SK-N-SH treated with all-trans-retinoic acid at 6 μM for 48 hours (cell line): ENCODE results near the gene SCO2.

ENCODE experiments used
- BACH2 ChIP-seq: fragments of 250-450 bp; sonication (Bioruptor Pico); IDR thresholded peaks from 2 replicates; pipeline ENCODE4 v1.9.0; 2021; ENCODE audit warnings: mild to moderate bottlenecking, borderline replicate concordance
- CSDC2 ChIP-seq: fragments of 250-450 bp; sonication (Bioruptor Pico); IDR thresholded peaks from 2 replicates; pipeline ENCODE4 v1.5.0; 2020; ENCODE audit warnings: mild to moderate bottlenecking, moderate library complexity
- RARB ChIP-seq: fragments of 250-450 bp; sonication (Bioruptor Pico); IDR thresholded peaks from 2 replicates; pipeline ENCODE4 v1.8.0; 2021; ENCODE audit warnings: mild to moderate bottlenecking, moderate library complexity
- SNAI2 ChIP-seq: fragments of 250-450 bp; sonication (Bioruptor Pico); IDR thresholded peaks from 2 replicates; pipeline ENCODE4 v1.5.0; 2020; ENCODE audit warnings: mild to moderate bottlenecking, moderate library complexity
- ZNF565 ChIP-seq: fragments of 450-650 bp; formaldehyde crosslinking; conservative IDR thresholded peaks from 2 replicates; pipeline ENCODE4 v1.5.0; 2020; ENCODE audit warnings: low read depth, mild to moderate bottlenecking, moderate library complexity
- ZNF8 ChIP-seq: fragments of 450-650 bp; formaldehyde crosslinking; IDR thresholded peaks from 2 replicates; pipeline ENCODE4 v1.5.0; 2020; ENCODE audit warnings: mild to moderate bottlenecking, moderate library complexity
- TF ChIP-seq, protein P1 (sequence below): fragments of 250-450 bp; sonication (Bioruptor Pico); IDR thresholded peaks from 2 replicates; pipeline ENCODE4 v1.5.1; 2020; ENCODE audit warnings: low read depth, mild to moderate bottlenecking, moderate library complexity
- TF ChIP-seq, protein P2 (sequence below): fragments of 250-450 bp; sonication (Bioruptor Pico); IDR thresholded peaks from 2 replicates; pipeline ENCODE4 v1.8.0; 2020; ENCODE audit warnings: mild to moderate bottlenecking, moderate library complexity, borderline replicate concordance

DNA sequence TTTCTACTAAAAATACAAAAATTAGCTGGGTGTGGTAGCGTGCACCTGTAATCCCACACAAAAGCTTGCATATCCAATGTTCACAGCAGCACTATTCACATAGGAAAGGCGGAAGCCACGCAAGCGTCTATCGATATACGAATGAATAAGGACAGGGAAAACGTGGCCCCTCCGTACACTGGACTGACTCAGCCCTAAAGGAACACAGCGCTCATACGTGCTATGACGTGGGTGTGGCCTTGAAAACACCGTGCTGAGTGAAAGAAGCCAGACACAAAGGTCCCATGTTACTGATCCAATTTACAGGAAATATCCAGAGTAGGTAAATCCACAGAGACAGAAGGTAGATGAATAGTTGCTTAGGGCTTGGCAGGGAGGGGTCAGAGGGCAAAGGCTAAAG lies 24.9 kb downstream of the SCO2 start:
- TF ChIP-seq SNAI2 = no peak
- no peak for TF ChIP-seq ZNF8 (CRISPR knock-in tag)
- TF ChIP-seq ZNF565 (CRISPR knock-in tag) = no peak
- TF ChIP-seq, protein P1, sequence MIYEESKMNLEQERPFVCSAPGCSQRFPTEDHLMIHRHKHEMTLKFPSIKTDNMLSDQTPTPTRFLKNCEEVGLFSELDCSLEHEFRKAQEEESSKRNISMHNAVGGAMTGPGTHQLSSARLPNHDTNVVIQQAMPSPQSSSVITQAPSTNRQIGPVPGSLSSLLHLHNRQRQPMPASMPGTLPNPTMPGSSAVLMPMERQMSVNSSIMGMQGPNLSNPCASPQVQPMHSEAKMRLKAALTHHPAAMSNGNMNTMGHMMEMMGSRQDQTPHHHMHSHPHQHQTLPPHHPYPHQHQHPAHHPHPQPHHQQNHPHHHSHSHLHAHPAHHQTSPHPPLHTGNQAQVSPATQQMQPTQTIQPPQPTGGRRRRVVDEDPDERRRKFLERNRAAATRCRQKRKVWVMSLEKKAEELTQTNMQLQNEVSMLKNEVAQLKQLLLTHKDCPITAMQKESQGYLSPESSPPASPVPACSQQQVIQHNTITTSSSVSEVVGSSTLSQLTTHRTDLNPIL (CRISPR knock-in tag) = no peak
- no peak for TF ChIP-seq BACH2 (CRISPR knock-in tag)
- TF ChIP-seq CSDC2 (CRISPR knock-in tag) = no peak
- TF ChIP-seq, protein P2, sequence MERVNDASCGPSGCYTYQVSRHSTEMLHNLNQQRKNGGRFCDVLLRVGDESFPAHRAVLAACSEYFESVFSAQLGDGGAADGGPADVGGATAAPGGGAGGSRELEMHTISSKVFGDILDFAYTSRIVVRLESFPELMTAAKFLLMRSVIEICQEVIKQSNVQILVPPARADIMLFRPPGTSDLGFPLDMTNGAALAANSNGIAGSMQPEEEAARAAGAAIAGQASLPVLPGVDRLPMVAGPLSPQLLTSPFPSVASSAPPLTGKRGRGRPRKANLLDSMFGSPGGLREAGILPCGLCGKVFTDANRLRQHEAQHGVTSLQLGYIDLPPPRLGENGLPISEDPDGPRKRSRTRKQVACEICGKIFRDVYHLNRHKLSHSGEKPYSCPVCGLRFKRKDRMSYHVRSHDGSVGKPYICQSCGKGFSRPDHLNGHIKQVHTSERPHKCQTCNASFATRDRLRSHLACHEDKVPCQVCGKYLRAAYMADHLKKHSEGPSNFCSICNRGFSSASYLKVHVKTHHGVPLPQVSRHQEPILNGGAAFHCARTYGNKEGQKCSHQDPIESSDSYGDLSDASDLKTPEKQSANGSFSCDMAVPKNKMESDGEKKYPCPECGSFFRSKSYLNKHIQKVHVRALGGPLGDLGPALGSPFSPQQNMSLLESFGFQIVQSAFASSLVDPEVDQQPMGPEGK (CRISPR knock-in tag) = no peak
- TF ChIP-seq RARB (CRISPR knock-in tag) = no peak
